CD4-positive, alpha-beta T cell treated with Interferon gamma for 1 hour (primary cell): ENCODE data around the gene TSEN15.
"Not testable (repeated sequence)": the region's sequence is repeated elsewhere in the genome, so short reads cannot be mapped to it uniquely, and the experiment has no call there.

Source experiments
- DNase-seq: peaks from one replicate; pipeline ENCODE4 v3.0.0-alpha.2; 2020

The TSEN15 gene

GRCh38 chr1:184059887-184060286, 8.4 kb downstream of the TSEN15 start:
- DNase-seq: no peak

GRCh38 chr1:184060316-184060715, 8.8 kb downstream of the TSEN15 start:
- DNase-seq: no peak

- DNase-seq: no peak
Measured at GRCh38 chr1:184061396-184062003, 10.0 kb downstream of the TSEN15 start.

- DNase-seq: no peak
Measured at GRCh38 chr1:184062640-184063286, 11.2 kb downstream of the TSEN15 start.

- no peak for DNase-seq
Measured at GRCh38 chr1:184065559-184065958, 14.0 kb downstream of the TSEN15 start.

GRCh38 chr1:184068354-184068753, 16.8 kb downstream of the TSEN15 start:
- DNase-seq: no peak

- DNase-seq: no peak
Measured at GRCh38 chr1:184069675-184070074, 18.1 kb downstream of the TSEN15 start.

DNA sequence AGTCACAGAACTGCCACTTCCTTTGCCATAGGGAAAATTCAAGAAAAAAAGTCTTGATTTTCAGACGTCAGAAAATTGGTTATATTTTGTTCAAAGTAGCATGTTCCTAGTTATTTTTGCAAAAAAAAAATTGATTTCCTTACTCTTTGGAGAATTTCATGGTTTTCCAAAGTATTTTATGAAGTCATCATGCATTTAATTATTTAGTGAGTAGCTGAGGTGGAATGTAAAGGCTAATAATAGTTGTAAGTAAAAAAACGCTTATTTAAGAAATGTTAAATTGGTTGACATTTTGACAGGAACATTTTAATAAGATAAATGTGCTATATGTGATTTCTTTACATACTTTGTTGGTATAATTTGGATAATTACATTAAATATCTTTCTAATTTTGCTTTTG, 20.8 kb downstream of the TSEN15 start:
- DNase-seq: no peak

GRCh38 chr1:184074383-184074782, 22.9 kb downstream of the TSEN15 start:
- DNase-seq: no peak

GRCh38 chr1:184075055-184076029, 23.8 kb downstream of the TSEN15 start:
- no peak for DNase-seq

GRCh38 chr1:184078564-184079249, 27.2 kb downstream of the TSEN15 start:
- no peak for DNase-seq

DNA sequence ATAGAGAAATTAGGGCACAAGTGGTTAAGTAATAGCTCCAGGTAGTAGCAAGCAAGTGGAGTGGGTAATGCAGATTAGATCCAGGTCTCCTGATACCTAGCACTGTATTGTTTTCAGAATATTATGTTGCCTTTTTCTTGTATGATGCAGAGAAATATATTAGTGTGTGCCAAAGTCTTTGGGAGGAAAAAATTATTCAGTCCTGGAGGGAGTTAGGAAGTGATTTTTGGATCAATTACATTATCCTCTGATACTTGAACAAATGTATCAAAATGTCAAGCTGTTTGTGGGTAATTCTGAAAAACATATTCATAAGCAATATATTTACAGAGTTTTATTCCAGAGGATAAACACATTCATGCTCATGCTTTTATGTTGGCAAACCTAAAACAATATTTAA, 28.8 kb downstream of the TSEN15 start:
- no peak for DNase-seq

DNA sequence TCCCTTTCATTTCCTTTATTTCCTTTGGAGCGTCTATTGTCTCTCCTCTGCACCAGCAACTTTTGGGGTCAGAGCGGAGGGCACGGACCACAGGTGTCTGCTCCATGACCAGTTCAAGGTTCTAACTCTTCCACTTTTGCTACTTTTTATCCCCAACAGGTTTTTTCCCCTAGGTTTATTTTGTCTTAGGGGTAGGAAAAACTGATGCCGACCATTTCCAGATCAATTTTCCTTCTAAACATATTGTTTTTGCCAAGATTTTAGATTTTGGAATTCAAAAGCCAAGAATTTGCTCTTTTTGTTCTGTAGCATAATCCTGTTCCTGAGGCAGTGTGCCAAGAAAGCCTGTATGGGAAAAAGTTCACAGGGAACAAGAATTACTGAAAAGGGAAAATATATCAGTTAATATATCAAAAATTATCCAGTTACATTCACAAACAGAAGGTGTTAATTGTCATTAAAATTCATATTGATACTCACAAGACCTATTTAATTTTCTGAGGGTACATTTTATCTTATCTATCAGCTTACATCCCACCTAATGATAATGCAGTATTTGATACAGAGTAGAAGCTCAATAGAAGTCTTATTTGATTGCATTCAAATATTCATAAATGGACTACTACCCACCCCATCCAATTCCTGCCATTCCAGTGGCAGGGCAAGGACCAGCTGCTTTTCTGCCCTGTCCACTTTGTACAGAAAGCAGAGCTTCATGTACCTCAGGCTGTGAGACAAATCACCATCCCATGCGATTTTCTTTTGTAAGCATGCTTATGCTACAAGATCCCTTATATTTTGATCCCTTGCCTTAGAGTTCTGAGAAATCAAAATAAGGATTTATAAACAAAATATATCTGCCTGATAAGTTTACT, 31.2 kb downstream of the TSEN15 start:
- no peak for DNase-seq

DNA sequence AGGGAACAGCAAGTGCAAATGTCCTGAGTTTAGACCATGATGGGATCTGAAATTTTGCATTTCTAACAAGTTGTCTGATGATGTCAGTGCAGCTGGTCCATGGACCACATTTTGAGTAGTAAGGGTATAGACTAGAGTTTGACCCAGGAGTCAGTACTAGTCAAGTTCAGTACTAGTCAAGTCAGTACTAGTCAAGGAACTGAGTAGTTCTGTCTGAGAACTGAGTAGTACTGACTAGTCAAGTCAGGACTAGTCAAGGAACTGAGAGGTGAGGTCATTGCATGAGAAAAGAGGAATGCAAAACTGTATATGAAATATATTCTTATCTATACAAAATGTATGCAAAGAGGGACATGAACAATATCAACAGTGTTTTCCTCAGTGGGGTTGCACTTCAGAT, 34.1 kb downstream of the TSEN15 start:
- no peak for DNase-seq

DNA sequence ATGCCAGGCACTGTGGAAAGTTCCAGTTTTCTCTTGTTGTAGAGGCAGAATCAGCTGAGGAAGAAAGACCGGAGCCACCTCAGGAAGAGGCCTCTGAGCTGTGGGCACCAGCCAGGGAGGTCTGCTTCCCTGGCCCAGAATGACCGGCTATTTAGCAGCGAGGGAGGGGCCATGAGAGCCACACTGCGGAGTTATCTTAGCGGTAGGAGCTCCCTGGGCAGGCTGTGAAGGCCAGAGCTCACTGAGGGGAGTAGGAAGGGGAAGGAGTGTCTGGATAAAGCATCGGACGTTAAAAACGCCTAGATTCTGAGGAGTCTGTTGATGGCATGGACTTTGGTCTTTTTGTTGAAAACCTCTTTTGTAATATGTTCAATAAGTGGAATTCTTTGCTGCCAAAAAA, 36.5 kb downstream of the TSEN15 start:
- no peak for DNase-seq

GRCh38 chr1:184093071-184093470, 41.5 kb downstream of the TSEN15 start:
- DNase-seq: no peak

DNA sequence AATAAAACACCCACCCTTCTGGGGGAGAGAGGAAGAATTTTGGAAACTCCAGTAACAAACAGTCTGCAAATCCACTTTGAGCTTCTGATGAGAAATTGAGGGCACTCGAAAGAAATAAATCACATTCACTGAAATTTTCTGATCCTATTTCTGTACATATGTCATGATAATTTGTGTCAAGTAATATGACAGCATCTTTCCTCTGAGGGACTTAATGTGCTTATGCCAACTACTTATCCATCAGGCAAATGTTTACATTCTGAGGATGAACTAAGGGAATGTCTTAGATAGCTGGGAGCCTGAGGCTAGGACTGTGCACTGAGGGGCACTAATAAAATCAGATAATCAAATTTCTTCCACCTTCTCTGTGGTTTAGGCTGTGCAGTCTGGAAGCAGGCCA, 44.5 kb downstream of the TSEN15 start:
- no peak for DNase-seq

DNA sequence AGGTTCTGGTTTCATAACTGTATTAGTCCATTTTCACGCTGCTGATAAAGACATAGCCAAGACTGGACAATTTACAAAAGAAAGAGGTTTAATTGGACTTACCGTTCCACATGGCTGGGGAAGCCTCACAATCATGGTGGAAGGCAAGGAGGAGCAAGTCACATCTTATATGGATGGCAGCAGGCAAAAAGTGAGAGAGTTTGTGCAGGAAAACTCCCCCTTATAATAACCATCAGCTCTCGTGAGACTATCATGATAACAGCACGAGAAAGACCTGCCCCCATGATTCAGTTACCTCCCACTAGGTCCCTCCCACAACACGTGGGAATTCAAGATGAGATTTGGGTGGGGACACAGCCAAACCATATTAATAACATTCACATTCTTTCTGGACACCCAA, 45.0 kb downstream of the TSEN15 start:
- DNase-seq: not testable (repeated sequence)

DNA sequence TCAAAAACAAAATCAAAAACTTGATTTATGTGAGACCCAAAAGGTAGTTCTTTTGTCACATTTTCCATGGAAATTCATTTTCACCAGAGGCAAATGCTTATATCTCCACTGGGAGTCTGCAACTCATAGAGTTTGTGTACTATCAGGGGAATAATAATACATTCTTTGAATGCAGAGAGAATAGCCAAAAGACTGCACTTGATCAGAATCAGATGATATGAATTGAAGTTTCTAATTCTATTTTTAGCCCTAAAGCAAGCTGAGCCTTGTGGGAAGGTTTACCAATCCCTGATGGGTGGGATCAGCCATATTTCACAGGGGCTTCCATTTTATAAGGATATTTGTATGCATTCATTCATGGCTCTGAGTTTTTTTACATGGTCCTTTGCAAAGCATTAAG, 49.6 kb downstream of the TSEN15 start:
- no peak for DNase-seq

- DNase-seq: no peak
Measured at GRCh38 chr1:184101571-184101970, 50.0 kb downstream of the TSEN15 start.

DNA sequence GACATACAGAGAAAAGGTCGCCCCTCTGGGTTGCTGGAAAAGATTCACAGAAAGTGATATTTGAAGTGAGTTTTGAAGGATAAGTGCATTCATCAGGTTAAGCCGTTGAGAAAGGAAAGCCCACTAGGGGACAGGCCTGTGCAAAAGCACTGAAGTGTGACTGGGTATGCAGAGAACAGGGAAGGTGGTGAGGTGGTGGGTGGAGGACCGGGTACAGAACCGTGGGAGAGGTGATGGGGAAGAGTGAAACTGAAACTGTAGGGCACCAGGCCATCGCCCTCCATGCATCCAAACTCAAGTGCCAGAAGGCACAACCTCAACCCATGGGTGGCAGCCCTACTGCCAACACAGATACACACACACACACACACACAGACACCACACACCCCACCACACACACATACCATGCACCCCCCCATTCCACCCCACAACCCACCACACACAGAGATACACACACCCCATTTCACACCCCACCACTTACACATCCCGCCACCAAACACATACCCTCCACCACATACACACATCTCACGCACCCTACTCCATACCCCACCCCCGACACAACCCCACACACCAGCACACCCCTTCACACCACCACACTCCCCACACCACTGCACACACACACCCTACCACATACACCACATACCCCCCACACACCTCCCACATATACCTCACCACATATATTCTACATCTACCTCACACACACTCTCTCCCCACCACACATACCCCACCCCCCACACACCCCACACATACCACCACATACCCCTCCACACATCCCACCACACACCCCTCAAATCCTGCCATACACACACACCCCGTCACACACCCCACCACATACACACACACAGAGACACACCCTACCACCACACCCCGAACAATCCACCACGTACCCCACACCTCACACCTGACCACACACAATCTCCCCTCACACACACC, 59.0 kb downstream of the TSEN15 start:
- no peak for DNase-seq
